Thyroid gland (tissue), 4 donors: ENCODE measurements around the gene ANO7.

Experiments used
- POLR2A ChIP-seq, 2 donors: fragments of 450-650 bp; IDR thresholded peaks; one replicate each; pipeline ENCODE4 v1.6.1; 2017; ENCODE audit warnings: antibody characterized with exemption in 2 of 2, mild to moderate bottlenecking in 2 of 2, moderate library complexity in 1 of 2
- TF ChIP-seq, protein P1 (sequence below), 6 experiments: fragments of 200-600 bp in 3 of 6; fragments of 450-650 bp in 3 of 6; sonication (generic) in 3 of 6; IDR thresholded peaks; one replicate each; pipeline ENCODE4 v1.5.1; 2016 to 2019; ENCODE audit warnings: antibody characterized with exemption in 6 of 6, mild to moderate bottlenecking in 2 of 6, inconsistent platforms in 1 of 6, moderate library complexity in 1 of 6

DNA sequence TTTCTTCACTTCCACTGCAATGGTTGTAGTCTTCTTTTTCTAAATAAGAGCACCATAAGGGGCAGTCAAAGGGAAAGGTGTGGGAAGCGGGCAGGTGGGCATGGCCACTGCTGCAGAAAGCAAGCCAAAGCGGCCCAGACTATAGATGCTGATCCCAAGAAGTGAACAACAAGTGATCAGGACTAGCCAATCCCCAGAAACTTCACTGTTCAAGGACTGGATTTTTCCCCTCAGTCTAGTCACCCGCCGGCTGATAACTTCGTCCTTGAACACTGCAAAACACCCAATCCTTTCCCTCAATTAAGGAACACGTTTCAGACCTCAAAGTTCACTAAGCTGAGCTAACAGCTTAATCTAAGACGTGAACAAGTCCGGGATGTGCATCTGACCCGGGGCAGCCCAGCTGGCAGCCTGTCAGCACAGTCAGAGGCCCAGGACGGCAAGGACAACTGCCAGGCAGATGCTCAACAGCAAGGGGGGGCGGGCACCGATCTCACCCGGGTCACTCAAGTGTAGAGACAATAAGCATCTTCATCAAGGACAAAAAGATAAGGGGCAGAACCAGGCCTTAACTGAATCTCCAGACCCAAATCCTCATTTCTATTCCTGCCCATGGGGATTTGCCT, 67.2 kb downstream of the ANO7 start:
- no peak for TF ChIP-seq POLR2A (IDR thresholded peaks at IDR 0.05)
- TF ChIP-seq, protein P1, sequence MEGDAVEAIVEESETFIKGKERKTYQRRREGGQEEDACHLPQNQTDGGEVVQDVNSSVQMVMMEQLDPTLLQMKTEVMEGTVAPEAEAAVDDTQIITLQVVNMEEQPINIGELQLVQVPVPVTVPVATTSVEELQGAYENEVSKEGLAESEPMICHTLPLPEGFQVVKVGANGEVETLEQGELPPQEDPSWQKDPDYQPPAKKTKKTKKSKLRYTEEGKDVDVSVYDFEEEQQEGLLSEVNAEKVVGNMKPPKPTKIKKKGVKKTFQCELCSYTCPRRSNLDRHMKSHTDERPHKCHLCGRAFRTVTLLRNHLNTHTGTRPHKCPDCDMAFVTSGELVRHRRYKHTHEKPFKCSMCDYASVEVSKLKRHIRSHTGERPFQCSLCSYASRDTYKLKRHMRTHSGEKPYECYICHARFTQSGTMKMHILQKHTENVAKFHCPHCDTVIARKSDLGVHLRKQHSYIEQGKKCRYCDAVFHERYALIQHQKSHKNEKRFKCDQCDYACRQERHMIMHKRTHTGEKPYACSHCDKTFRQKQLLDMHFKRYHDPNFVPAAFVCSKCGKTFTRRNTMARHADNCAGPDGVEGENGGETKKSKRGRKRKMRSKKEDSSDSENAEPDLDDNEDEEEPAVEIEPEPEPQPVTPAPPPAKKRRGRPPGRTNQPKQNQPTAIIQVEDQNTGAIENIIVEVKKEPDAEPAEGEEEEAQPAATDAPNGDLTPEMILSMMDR (IDR thresholded peaks at IDR 0.05): no peak
